Measurements from ENCODE around the gene SLC18A2.
"Not testable (repeated sequence)": the region's sequence is repeated elsewhere in the genome, so short reads cannot be mapped to it uniquely, and the experiment has no call there.

The SLC18A2 gene

DNA sequence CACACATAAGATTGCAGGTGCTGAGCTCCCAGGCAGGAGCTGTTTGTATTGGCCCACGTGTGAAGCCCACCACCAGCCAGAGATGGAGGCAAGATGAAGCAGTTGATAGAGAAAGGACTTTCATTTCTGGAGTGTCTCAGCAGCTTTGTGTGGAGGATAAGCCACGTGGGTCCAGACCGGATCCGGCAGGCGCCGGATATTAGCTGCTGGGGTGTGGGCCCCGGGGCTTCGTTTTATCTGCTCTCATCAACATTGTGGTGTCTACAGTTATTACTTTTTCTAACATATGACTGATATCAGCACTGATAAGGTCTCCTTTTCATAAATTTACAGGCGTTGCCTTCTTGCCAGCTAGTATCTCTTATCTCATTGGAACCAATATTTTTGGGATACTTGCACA is 25.5 kb downstream of the SLC18A2 start:
- DNase-seq = no peak

DNA sequence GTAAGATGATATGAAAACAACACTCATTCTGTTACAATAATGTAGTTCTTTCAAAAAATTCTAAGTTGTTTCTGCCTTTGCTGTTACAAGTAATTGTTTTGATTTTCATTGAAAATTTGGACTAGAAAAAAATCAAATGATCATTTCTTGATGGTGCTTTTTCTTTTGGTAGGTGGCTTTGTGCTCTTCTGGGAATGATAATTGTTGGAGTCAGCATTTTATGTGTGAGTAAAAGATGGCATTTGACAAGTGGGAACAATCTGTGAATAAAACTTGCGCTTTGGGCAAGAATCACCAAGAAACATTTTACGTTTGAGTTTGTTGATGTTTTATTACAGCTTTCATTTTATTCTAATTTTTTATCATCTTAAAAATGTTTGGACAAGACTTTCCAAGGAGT is 25.9 kb downstream of the SLC18A2 start:
- no peak for DNase-seq

DNA sequence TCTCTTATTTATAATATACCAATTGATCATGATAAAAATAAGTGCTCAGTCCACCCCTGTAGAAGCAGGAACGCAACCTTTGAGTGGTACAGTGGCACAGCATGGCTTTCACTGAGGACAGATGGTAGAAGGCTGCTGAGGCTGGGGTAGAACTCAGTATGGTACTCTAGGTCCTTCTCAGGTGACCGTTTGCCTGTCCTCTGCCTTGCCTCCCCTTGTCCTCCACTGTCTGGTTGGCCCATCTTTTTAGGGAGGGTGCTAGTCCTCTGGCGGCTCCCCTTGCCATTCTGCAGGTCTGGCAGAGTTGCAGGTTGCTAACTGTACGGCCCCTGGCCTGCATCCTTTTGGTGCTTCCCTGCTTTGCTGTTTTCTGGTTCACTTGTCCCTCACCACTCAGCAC is 27.3 kb downstream of the SLC18A2 start:
- DNase-seq = no peak

DNA sequence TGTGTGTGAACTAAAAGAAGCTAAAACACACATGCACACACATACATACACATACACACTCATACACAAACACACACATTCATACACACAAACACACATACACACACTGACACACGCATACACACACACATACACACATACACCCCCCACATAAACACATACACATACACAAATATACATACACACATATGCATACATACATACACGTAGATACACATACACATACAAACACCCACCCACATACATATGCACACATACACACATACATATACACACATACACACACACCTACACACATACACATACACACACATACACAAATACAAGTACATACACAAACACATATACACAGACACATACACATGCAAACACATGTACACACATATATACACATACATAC is 28.0 kb downstream of the SLC18A2 start:
- DNase-seq = no peak

DNA sequence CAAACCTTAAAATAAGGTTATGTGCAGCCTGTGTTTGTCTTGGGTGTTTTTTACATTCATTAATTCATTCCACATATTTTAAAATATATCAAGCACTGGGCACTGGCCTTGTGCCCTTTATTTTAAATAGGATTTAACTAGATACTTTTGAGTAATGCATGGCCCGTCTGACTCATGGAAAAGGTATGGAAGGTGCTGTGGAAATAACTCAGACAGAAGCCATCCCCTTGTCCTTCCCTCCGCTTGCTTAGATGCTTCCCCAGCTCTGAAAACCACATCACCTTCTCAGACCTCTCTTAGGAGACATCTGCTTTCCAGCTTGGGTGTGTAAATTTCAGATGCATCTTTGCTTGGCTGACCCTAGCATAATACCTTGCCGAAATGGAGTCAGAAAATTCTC is 30.5 kb downstream of the SLC18A2 start:
- no peak for DNase-seq

DNA sequence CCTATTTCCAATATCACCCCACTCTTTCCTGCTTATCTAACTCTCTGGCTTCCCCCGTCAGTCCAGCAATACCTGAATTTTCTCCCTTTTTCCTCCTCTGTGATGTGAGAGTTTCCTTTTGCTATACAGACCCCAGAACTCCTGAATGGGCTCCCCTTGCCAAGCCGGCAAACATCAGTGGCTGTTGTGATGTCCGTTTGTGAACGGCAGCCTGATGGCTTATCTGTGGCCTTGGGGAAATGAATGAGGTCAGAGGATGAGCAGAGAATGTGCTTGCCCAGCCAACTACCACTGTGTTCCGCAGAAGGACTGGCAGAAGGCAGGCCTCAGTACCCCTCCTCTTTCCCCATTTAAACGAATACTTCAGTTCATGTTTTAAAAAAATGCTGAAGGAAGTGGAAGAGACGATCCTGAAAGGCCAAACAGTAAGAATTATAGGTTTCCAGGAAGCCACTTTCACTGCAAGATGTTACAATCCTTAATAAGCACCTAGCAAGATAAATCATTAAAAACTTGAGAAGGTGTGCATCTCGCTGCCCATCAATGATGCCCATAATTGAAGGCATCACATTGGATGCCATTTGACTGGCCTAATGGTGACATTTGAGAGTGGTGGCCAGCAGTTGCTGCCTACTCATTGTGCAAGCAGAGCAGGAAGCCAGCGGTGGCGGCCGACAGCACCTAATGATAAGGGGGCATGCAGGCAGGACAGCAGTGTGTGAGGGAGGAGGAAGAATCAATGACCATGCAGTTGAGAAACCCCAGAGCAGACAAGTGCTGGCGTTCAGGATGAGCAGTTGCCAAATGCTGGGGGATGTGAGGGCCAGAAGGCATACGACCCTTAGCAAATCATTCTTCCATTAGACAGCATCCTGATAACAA is 31.5 kb downstream of the SLC18A2 start:
- DNase-seq = no peak

DNA sequence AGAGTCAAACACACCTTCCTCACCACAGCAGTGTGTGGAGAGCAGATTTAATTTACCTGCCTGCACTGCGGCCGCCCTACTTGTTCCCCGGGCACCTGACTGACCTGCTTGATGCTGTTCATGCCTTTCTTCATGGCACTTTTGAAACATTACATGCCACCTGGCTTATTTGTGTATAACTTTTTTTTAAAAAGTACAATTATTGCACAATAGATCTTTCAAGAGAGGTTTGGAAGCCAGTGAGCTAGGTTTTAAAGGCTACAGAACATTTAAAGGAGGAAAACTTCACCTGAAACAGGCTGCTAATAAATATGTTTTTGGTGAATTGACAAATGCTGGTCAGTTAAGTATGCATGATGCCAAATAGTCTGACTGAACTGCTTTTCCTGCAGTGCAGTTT is 33.1 kb downstream of the SLC18A2 start:
- DNase-seq = no peak

DNA sequence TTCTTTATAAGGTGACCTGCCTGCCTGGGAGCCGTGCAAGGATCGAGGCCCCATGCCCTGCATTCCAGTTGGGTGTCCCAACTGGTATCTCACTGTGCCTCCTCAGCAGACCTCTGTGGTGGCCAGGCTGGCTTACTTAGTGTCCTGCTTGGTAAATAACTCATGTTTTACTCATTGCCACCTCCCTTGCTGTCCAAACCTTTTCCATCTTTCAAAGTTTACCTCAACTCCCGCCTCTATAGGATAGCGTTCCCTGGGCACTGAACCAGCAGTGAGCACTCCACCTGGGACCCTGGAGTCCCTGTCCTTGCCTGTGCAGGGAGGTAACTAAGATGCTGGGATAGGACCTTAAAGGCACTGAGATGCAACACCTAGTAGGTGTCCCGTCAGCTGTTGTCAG is 33.6 kb downstream of the SLC18A2 start:
- DNase-seq = no peak

DNA sequence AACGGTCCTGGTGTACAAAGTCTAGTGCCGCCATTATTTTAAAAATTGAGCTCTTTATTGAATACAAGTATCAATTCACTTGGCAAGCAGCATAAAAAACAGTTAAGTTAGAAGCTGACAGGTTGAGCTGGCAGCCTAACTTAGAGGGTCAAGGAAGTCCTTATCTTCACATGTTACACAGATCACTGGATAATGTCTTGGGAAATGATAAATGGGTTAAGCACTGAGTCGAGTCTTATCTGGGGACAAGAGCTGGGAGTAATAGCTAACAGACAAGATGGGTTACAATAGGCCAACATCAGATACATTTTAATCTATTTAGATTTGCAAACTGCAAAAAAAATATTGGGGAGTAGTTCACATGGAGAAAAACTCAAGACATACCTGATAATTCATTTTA is 34.2 kb downstream of the SLC18A2 start:
- no peak for DNase-seq

DNA sequence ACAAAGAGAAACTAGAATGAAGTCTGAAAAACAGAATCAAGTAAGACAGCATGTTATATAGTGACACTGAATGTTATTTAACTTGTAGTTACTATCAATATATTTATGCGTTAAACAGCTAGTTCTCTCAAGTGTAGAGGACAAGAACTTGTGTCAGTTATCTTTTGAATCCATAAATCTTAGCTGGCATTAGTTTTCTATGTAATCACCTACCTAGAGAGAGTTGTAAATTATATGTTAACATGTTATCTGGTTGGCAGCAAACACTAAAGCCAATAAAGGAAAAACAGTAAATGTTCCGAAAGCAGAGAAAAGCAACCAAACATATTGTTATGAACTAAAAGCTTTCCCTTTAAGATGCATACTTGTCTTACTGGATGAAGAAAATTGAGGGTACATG is 36.8 kb downstream of the SLC18A2 start:
- DNase-seq = no peak

DNA sequence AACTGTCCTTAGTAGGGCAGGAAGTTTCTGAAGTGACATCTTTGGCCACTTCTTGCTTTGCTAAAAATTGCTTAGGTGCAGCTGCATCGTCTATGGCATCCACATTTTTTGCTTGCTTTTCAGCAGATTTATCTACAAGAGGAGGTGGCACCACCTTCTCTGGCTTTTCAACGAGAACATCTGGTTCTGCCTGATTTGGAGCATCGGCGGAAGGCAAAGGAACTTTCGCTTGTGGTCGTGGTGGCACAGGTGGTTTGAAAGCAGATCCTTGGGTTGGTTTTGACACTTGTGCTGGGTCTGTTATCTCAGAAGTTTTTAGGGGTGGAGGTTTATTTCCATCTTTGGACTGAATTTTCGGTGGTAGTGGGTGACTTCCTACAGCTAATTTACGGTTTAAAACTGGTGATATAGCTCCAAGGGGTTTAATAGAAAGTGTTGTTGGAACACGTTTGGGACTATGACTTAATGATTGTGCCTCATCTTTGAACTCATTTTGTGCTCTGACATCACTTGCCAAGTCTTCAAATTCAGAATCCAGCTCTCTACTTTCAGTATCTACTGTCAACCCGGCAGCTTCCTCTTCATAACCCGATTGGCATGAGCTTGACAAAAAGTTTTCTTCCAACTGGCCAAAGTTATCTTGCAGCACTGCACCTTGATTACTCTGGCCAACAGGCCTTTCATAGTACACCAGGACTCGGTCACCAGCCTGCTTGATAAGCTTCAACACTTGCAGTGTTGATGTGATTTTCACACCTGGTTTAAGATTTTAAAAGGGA is 44.0 kb downstream of the SLC18A2 start:
- DNase-seq = no peak

DNA sequence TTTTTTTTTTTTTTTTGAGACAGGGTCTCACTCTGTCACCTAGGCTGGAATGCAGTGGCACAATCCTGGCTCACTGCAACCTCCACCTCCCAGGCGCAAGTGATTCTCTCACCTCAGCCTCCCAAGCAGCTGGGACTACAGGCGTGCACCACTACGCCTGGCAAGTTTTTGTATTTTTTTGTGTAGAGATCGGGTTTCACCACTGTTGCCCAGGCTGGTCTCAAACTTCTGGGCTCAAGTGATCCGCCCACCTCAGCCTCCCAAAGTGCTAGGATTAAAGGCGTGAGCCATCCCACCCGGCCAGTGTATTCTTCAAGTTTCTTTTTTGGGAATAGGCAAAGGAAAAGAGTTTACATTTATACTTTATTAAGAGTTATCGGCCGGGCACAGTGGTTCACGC is 50.0 kb downstream of the SLC18A2 start:
- DNase-seq = not testable (repeated sequence)

DNA sequence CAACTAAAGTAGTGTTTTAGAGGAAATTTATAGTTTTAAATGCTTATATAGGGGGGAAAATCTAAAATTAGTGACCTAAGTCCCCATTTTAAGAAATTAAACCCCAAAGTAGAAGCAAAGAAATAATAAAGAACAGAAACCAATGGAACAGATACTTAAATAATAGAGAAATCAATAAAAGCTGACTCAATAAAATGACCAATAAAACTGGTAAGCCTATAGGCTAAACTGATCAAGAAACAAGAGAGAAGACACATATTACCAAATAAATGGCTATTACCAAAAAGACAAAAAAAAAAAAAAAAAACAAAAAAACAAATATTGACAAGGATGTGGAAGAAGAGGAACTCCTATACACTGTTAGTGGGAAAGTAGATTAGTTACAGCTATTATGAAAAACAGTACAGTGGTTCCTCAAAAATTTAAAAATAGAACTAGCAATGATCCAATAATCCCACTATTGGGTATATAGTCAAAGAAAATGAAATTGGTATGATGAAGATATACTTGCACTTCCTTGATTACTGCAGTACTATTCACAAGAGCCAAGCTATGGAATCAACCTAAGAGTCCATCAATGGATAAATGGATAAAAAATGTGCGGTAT is 53.2 kb downstream of the SLC18A2 start:
- DNase-seq = no peak

DNA sequence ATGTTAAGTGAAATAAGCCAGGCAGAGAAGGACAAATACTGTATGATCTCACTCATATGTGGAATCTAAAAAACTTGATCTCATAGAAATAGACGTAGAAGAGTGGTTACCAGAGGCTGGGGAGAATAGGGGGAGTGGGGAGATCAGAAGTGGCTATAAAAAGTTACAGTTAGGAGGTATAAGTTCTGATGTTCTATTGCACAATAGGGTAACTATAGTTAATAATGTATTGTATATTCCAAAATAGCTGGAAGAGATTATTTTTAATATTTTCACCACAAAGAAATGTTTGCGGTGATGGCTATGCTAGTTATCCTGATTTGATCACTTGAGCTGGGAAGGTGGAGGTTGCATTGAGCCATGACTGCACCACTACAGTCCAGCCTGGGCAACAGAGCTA is 53.8 kb downstream of the SLC18A2 start:
- no peak for DNase-seq

DNA sequence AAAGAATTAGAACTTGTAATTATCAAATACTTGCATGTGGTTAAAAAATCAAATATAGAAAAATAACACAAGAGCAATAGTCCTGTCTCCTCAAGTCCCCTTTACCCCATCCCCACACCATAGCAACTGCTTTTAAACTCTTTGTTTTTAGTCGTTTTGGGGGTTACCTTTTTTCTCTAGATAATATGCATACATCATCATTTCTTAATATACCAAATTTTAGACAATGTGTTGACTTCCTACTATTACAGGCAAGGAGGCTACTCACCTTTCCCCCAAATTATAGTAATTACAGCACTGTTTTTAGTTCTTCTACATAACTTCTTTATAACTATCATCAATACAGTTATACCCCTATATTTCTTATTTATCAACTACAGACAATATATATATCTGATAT is 57.3 kb downstream of the SLC18A2 start:
- no peak for DNase-seq

DNA sequence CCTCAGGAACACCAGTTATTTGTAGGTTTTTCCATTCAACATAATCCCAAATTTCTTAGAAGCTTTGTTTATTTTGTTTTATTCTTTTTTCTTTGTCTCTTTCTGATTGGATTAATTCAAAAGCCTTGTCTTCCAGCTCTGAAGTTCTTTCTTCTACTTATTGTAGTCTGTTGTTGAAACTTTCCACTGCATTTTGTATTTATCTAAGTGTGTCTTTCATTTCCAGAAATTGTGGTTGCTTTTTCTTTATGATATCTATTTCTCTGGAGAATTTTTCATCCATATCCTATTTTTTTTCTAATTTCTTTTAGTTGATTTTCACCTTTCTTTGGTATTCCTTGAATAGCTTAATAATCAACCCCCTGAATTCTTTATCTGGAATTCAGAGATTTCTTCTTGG is 58.5 kb downstream of the SLC18A2 start:
- no peak for DNase-seq

DNA sequence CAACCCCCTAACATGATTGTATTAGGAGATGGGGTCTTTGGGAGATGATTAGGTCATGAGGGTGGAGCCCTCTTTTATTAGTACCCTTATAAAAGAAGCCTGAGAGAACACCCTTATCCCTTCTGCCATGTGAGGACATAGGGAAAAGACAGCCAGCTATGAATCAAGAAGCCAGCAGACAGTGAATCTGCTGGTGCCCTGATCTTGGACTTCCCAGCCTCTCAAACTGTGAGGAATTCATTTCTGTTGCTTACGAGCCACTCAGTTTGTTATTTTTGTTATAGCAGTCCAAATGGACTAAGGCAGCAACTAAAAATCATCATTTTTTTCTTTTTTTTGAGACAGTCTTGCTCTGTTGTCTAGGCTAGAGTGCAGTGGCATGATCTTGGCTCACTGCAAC is 59.8 kb downstream of the SLC18A2 start:
- DNase-seq = no peak

DNA sequence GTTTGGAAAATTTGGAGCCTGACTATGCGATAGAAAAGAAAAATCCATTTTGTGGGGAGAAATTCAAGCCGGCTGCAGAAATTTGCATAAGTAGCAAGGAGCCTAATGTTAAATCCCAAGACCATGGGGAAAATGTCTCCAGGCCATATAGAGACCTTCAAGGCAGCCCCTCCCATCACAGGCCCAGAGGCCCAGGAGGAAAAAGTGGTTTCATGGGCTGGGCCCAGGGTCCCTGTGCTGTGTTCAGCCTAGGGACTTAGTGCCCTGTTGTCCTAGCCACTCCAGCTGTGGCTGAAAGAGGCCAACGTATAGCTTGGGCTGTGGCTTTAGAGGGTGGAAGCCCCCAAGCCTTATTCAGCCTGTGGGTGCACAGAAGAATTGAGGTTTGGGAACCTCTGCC is 62.5 kb downstream of the SLC18A2 start:
- not testable (repeated sequence) for DNase-seq

DNA sequence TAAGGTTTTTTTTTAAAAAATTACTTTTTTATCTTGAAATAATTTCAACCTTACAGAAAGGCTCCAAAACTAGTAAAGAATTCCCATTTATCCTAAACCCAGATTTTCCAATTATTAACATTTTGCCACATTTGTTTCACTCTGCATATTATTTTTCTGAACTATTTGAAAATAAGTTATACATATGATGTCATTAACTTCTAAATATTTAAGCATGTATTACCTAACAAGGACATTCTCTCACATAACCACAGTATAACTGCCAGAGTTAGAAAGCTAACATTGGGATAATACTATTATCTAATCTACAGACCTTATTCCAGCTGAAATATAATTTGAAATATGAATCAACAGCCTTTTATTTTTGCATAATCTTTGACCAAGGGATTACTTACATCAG is 65.8 kb downstream of the SLC18A2 start:
- no peak for DNase-seq

DNA sequence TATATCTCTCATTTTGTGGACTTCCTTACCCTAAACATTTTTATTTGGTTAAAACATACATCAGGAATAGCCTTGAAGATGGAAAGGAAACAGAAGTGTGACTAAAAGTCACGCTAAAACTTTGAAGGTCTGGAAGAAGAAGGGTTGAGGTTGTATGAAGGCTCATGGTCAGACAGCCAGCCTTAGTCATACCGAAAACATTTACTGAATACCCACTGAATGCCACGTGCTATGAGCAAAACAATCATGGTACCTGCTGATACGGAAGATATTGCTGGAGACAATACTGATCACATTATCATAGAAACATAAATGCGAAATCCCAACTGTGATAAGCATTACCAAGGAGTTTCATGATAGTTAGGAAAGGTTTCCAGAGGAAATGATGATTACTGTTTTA is 70.3 kb downstream of the SLC18A2 start:
- no peak for DNase-seq

DNA sequence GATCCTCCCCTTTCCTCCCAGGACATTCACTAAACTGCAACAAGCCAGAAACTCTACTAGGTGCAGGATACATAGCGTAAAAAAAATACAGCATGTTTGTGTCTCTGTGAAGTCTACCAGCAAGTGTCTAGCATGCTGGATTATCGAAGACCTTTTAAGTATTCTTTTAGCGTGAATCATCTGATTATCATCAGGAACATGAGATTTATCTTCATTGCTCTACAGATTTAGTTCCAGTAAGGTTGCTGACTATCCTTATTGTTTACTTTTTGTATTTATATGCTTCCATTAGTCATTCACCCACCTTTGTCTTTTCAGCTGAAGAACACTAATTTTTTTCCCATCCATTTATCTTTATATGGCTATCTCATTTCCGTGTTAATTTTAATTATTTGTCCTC is 71.5 kb downstream of the SLC18A2 start:
- DNase-seq = no peak

DNA sequence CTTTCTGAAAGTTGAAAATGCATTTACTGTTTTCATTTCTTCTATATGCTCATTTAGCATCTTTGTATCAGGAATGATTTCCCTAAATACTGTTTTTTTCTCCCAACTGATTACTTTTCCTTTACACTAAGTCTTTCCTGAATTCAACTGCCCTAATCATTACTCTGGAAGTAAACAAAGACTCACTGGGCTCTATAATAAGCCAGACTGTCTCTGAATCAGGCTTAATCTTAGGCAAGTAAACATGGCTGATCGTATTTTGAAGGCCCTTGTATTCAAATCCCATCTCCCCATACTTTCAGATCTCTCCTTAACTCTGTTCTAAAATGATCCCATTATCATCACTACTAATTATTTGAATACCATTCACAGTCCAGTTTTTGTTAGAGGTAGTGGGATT is 72.7 kb downstream of the SLC18A2 start:
- DNase-seq = no peak

DNA sequence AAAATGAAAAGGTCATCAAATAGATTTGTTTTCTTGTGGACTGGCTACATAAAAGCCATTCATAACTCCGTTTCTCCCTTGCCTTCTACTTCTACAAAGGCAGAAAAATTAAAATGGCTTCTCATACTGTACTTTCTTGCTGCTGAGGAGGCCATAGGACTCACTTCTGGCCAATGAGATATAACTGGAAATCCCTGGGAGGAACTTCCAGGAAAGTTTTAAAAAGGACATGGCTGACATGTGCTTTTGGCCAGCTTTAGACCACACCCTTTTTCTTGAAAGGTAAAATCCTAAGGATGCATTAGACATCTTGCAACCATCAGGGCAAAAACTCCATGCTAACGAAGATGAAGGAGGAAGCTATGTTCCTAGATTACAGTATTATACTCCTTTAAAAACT is 75.8 kb downstream of the SLC18A2 start:
- no peak for DNase-seq

DNA sequence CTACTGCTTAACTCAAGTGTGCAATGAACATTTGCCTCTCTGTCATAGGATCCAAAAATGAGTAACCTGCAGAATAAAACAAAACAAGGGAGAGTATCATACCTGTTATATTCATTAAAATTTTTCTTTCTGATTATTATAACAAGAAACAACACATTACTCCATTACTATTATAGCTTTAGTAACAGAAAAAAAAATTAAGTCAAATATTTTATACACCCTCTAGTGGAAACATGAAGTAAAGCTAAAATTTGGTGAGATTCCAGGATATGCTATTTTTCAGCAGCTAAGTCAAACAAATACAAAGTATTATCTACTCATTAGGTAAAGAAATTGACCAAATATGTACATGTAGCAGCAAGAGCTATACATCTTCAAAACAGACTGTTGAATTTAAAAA is 78.0 kb downstream of the SLC18A2 start:
- no peak for DNase-seq
